Measurements from ENCODE around the gene MT4.
"Not testable (repeated sequence)": the region's sequence is repeated elsewhere in the genome, so short reads cannot be mapped to it uniquely, and the experiment has no call there.

MT4 gene

GRCh38 chr16:56559109-56559508 is 5.8 kb upstream of the MT4 start:
- DNase-seq, result no peak

DNA sequence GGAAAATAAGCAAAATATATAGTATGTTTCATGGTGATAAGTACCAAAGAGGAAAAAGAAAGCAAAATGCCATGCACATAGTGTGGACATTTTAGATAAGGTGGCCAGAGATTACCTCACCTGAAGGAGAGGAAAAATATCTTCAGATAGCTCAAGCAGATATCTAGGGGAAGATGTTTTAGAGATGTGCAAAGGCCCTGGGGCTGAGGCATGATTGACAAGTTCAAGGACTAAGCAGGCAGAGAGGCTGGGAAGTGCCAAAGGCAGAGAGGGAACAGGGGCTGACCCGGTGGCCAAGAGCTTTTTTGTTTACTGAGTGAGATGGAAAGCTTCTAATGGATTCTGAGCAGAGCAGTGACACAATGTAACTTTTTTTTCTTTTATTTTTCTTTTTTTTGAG is 4.4 kb upstream of the MT4 start:
- no peak for DNase-seq

GRCh38 chr16:56561126-56561525 is 3.7 kb upstream of the MT4 start:
- no peak for DNase-seq

GRCh38 chr16:56569971-56570370 is 5.1 kb downstream of the MT4 start:
- DNase-seq, result no peak

DNA sequence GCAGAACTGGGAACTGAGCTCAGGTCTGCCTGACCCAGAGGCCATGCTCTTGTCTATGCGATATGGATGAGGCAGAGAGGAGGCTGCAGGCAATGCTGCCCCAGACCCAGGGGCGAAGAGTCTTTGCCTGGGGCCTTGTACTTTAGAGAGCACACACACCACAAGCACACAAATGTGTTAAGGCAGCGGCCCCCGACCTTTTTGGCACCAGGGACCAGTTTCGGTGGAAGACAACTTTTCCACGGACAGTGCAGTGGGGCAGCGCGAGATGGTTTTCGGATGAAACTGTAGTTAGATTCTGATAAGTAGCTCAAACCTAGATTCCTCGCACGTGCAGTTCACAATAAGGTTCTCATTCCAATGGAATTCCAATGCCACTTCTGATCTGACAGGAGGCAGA is 6.7 kb downstream of the MT4 start:
- no peak for DNase-seq

GRCh38 chr16:56574625-56575024 is 9.8 kb downstream of the MT4 start:
- DNase-seq, result no peak

- DNase-seq, result peak; percentile 74
These were observed 11.9 kb downstream of the MT4 start for GRCh38 chr16:56576585-56577299.

DNA sequence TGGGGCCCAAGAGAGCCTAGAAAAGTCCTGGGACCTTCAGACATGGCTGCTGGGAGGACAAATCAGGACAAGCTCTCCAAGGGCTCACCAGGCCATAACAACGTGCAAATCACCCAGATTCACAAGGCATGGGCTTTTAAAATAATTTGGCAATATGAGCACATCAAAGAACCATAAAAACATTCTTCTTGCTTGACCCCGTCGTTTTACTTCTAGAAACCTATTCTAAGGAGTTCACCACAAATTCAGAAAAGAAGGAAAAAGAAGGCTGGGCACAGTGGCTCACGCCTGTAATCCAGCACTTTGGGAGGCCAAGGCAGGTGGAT is 12.4 kb downstream of the MT4 start:
- DNase-seq, result no peak

- DNase-seq, result no peak
These were observed 15.6 kb downstream of the MT4 start for GRCh38 chr16:56580391-56581048.

- not testable (repeated sequence) for DNase-seq
These were observed 18.0 kb downstream of the MT4 start for GRCh38 chr16:56582911-56583310.

- DNase-seq, result no peak
These were observed 18.7 kb downstream of the MT4 start for GRCh38 chr16:56583351-56584168.

GRCh38 chr16:56584276-56584675 is 19.4 kb downstream of the MT4 start:
- DNase-seq, result no peak

DNA sequence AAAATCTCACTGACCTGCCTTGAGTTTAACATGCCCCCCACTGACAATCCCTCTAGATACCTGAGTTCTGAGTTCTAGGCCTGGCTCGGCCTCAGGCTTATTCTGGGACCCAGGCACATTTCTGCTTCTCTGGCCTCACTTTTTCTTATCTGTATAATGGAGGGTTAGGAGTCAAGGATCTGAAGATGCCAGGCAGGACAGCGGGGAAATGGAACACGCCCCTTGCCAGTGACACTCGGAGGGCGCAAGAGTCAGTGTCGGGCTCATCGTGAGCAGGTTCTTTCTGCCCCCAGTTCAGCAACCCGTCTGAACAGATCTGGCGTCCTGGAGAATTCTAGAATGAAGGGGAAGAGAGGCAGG is 23.9 kb downstream of the MT4 start:
- no peak for DNase-seq

DNA sequence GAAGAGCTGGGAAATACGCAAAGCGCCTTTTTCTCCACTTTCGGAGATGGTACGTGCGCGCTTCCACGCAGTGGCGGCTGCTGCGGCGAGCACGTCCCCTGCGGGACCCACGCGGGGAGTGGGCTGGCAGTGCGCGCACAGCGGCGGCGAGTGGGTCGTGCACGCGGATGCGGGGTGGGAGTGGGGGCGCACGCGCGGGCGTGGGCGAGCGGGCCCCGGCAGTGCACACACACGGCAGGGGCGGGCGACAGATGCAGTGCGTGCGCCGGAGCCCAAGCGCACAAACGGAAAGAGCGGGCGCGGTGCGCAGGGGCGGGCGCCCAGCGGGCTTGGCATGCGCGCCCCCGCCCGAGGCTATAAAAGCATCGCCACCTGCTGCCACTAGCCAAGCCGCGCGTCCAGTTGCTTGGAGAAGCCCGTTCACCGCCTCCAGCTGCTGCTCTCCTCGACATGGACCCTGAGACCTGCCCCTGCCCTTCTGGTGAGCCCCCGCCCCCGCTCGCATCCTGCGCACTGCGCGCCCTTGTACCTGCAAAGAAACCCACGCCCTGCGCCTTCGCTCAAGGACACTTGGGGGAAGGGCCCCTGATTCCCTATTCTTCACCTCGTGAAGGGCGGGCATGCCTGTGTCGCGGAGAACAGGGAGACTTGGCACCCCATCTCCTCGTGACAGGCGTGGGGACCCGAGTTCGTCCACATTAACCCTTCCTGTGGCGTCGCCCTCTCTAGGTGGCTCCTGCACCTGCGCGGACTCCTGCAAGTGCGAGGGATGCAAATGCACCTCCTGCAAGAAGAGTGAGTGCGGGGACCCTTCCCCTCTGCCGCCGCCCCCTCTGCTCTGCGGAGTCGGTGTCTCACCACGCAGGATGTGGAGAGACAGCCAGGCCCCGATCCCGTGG is 24.5 kb downstream of the MT4 start, which contains the start of gene MT3:
MT3 (plus strand) TSS at position 388 of the 899 bp plus-strand sequence; CDS start at position 451, 63 bp downstream.
- DNase-seq, result peak; percentile 37

- no peak for DNase-seq
These were observed 26.6 kb downstream of the MT4 start for GRCh38 chr16:56591377-56592060.

DNA sequence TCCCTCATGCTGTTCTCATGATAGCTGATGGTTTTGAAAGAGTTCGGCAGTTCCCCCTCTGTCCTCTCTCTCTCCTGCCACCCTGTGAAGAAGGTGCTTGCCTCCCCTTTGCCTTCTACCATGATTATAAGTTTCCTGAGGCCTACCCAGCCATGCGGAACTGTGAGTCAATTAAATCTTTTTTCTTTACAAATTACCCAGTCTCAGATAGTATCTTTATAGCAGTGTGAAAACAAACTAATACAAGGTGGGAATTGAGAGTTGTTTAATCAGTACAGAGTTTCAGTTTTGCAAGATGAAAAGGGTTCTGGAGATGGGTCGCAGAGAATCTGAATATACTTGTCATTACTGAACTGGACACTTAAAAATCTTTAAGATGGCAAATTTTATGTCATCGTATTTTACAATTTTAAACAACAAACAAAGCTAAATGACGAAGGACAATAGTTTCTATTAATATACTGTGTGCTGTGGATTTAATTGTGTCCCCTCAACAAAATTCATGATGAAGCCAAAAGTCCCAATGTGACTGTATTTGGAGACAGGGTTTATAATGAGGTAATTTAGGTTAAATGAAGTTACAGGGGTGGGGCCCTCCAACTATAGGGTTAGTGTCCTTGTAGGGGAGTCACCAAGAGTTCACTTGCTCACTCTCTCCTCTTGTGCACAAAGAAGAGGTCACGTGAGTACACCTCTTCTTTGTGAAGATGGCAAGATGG is 28.9 kb downstream of the MT4 start:
- no peak for DNase-seq

DNA sequence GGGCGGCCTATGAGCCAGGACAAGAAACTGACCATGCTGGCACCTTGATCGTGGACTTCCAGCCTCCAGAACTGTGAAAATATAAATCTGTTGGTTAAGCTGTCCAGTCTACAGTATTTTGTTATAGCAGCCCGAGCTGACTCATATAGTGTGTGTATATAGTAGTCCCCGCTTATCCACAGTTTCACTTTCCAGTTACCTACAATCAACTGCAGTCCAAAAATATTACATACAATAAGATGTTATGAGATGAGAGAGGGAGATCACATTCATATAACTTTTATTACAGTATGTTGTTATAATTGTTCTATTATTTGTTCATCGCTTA is 29.4 kb downstream of the MT4 start:
- no peak for DNase-seq

GRCh38 chr16:56600398-56600999 is 35.6 kb downstream of the MT4 start:
- DNase-seq, result peak; percentile 76

DNA sequence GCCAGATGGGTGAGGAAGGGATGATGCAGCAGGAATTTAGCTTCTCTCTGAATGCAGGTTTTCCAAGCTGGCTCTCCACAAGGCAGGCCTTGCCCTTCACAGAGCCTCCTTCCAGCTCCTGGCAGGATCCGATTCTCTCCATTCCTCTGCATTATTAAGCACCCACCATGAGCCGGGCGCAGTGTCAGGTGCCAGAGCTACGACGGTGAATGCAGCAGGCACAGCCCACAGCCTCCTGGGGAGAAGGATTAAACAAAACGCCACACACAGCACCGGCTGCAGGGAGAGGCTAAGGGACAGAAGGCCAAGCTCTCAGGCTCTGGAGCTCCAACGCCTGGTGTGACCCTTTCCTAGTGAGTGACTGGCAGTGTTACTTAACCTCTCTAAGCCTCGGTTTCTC is 36.5 kb downstream of the MT4 start:
- DNase-seq, result no peak

DNA sequence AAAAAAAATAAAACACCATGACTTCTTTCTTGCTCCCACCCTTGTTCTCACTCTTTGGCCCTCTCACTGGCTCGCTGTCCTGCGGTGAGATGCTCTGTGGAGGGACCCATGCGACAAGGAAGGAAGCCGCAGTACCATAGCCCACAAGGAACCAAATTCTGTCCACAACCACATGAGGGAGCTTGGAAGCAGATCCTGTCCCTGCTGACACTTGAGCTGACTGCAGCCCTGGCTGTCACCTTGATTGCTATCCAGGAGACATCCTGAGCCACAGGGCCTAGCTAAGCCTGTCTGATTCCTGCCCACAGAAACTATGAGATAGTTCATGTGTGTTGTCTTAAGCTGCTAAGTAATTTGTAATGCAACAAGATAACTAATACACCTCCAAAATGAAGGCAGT is 38.7 kb downstream of the MT4 start:
- peak; percentile 42 for DNase-seq

GRCh38 chr16:56604966-56605365 is 40.1 kb downstream of the MT4 start:
- peak; percentile 31 for DNase-seq
